CMK (cell line): ENCODE measurements around the gene RCAN1.
"Not testable (repeated sequence)": the region's sequence is repeated elsewhere in the genome, so short reads cannot be mapped to it uniquely, and the experiment has no call there.

Experiments
- DNase-seq: peaks from one replicate; pipeline ENCODE4 v3.0.0-alpha.2; 2010; ENCODE audit warnings: low read depth

The RCAN1 gene

GRCh38 chr21:34568801-34569200 lies 46.1 kb downstream of the RCAN1 start:
- not testable (repeated sequence) for DNase-seq

GRCh38 chr21:34567604-34568155 lies 47.2 kb downstream of the RCAN1 start:
- DNase-seq, result no peak

GRCh38 chr21:34565238-34565637 lies 49.7 kb downstream of the RCAN1 start:
- DNase-seq, result no peak

- DNase-seq, result not testable (repeated sequence)
These were observed 51.5 kb downstream of the RCAN1 start for GRCh38 chr21:34563370-34563769.

GRCh38 chr21:34561806-34562205 lies 53.1 kb downstream of the RCAN1 start:
- DNase-seq, result no peak

- DNase-seq, result no peak
These were observed 54.3 kb downstream of the RCAN1 start for GRCh38 chr21:34560609-34561008.

- DNase-seq, result no peak
These were observed 54.9 kb downstream of the RCAN1 start for GRCh38 chr21:34560021-34560420.

GRCh38 chr21:34559089-34559631 lies 55.8 kb downstream of the RCAN1 start:
- DNase-seq, result no peak

- DNase-seq, result no peak
These were observed 56.7 kb downstream of the RCAN1 start for GRCh38 chr21:34558166-34558565.

GRCh38 chr21:34557261-34557660 lies 57.7 kb downstream of the RCAN1 start:
- no peak for DNase-seq

GRCh38 chr21:34554670-34555069 lies 60.2 kb downstream of the RCAN1 start:
- not testable (repeated sequence) for DNase-seq

- no peak for DNase-seq
These were observed 60.7 kb downstream of the RCAN1 start for GRCh38 chr21:34554227-34554626.

- no peak for DNase-seq
These were observed 61.6 kb downstream of the RCAN1 start for GRCh38 chr21:34553151-34553952.

GRCh38 chr21:34552360-34553098 lies 62.4 kb downstream of the RCAN1 start:
- DNase-seq, result no peak

- DNase-seq, result no peak
These were observed 64.6 kb downstream of the RCAN1 start for GRCh38 chr21:34550182-34550799.

GRCh38 chr21:34548781-34549376 lies 66.0 kb downstream of the RCAN1 start:
- DNase-seq, result no peak

- no peak for DNase-seq
These were observed 68.4 kb downstream of the RCAN1 start for GRCh38 chr21:34546542-34546941.

- peak; percentile 25 for DNase-seq
These were observed 69.6 kb downstream of the RCAN1 start for GRCh38 chr21:34545079-34545884.

- DNase-seq, result peak; percentile 70
These were observed 70.8 kb downstream of the RCAN1 start for GRCh38 chr21:34544032-34544496.

- DNase-seq, result no peak
These were observed 71.9 kb downstream of the RCAN1 start for GRCh38 chr21:34543017-34543416.

GRCh38 chr21:34540206-34540605 lies 74.7 kb downstream of the RCAN1 start:
- no peak for DNase-seq
